ENCODE data around the gene PCNP. TPM values are rescaled to one million over a fixed set of nuclear protein-coding genes. Genes with fewer than 3 reads are reported as not detected.

PCNP gene
- total RNA-seq, 2 experiments from 2014 or later = 176 to 197 TPM

DNA sequence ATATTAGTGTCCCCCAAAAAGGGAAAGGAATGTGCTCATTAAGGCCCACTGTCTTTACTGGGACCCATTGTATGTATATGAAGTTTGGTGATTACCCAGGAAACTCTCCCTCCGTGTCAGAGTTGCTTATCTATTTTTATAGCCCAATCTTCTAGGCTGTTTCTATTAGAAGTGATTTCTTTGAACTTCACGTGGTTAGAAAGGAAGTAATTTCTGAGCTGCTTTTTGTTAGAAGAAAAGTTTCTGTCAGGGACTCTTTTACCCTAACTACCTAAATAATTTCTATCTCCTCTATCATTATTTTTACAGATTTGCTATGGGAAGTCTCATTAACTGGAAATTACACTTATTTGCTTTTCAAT lies 43.3 kb upstream of the PCNP start:
- ATAC-seq (peak; percentile 21), DNase-seq (no peak)
- Mint-ChIP-seq H3K9me3 (peaks cover 6% of the 10 kb centered on the region), H3K4me1 (ENCODE audit: low read depth) (peaks cover 32% of the 10 kb centered on the region), H3K27me3 (no peaks in the 10 kb centered on the region), H3K4me3 (no peak overlapping the region), H3K27ac (peak overlapping the region; percentile 77), H3K36me3 (ENCODE audit: low read depth) (peaks cover 8% of the 10 kb centered on the region)
- TF ChIP-seq, protein P1, sequence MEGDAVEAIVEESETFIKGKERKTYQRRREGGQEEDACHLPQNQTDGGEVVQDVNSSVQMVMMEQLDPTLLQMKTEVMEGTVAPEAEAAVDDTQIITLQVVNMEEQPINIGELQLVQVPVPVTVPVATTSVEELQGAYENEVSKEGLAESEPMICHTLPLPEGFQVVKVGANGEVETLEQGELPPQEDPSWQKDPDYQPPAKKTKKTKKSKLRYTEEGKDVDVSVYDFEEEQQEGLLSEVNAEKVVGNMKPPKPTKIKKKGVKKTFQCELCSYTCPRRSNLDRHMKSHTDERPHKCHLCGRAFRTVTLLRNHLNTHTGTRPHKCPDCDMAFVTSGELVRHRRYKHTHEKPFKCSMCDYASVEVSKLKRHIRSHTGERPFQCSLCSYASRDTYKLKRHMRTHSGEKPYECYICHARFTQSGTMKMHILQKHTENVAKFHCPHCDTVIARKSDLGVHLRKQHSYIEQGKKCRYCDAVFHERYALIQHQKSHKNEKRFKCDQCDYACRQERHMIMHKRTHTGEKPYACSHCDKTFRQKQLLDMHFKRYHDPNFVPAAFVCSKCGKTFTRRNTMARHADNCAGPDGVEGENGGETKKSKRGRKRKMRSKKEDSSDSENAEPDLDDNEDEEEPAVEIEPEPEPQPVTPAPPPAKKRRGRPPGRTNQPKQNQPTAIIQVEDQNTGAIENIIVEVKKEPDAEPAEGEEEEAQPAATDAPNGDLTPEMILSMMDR (IDR thresholded peaks at IDR 0.05) = no peak
- CTCF ChIA-PET = interaction anchor here (1.0 to 1.8 kb wide), 7 partner anchors 10 to 149 kb away, joined by 3 to 12 read pairs (median 3); no protein-coding TSS in a partner anchor
- POLR2A ChIA-PET = interaction anchor here (1.3 to 2.4 kb wide), 3 partner anchors 12 to 32 kb away, joined by 4 to 14 read pairs (median 6); partner anchors contain the start of gene SENP7
- intact Hi-C loops (cut with micrococcal nuclease) = no loop called here

DNA sequence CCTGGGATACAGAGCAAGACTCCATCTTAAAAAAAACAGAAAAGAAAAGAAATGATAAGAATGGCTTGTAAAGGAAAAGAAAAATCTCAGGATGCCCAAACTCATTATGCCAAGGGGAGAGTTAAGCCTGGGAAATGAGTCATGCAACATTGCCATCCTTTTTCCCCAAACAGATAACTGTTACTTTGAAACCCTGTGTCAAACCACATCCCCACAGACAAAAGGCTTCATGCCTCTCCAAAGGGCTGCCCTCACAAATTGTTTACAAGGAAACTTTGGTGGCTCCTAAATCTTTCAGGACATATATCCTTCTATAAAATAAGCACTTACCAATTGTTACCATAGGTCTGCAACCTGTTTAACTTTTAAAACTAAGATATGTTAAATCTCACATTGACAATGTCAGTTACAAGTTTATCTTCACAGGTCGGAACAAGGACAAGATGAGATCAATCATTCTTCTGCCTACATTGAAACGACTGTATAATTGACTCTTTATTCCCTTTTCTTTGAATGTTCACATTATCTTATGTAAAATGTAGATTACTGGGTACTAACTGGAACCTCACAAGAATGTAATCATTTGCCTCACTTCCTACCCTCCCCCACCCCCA lies 42.4 kb upstream of the PCNP start:
- ATAC-seq = peak; percentile 73
- no peak overlapping the region for H3K4me3 Mint-ChIP-seq
- no peaks in the 10 kb centered on the region for H3K27me3 Mint-ChIP-seq
- H3K36me3 Mint-ChIP-seq (ENCODE audit: low read depth) = peaks cover 8% of the 10 kb centered on the region
- no peak for DNase-seq
- peaks cover 6% of the 10 kb centered on the region for H3K9me3 Mint-ChIP-seq
- peak overlapping the region; percentile 77 for H3K27ac Mint-ChIP-seq
- intact Hi-C loops (cut with micrococcal nuclease) = no loop called here
- POLR2A ChIA-PET = interaction anchor here (2.4 kb wide), 1 partner anchor 13 kb away, joined by 14 read pairs; no protein-coding TSS in a partner anchor
- TF ChIP-seq, protein P1 (IDR thresholded peaks at IDR 0.05) = no peak
- CTCF ChIA-PET = no interaction called here
- peaks cover 32% of the 10 kb centered on the region for H3K4me1 Mint-ChIP-seq (ENCODE audit: low read depth)

- no peak for DNase-seq
- Mint-ChIP-seq H3K36me3 (ENCODE audit: low read depth) (peaks cover 8% of the 10 kb centered on the region), H3K27me3 (no peaks in the 10 kb centered on the region), H3K27ac (no peak overlapping the region), H3K9me3 (peaks cover 6% of the 10 kb centered on the region), H3K4me3 (no peak overlapping the region), H3K4me1 (ENCODE audit: low read depth) (peaks cover 32% of the 10 kb centered on the region)
- ChIA-PET CTCF (interaction anchor here (1.0 kb wide), 1 partner anchor 11 kb away, joined by 3 read pairs; no protein-coding TSS in a partner anchor), POLR2A (no interaction called here)
- TF ChIP-seq, protein P1 (IDR thresholded peaks at IDR 0.05) = no peak
- no peak for ATAC-seq
- intact Hi-C loops (cut with micrococcal nuclease) = no loop called here
Observed at GRCh38 chr3:101532783-101533602, 41.0 kb upstream of the PCNP start.

- Mint-ChIP-seq H3K36me3 (ENCODE audit: low read depth) (peaks cover 8% of the 10 kb centered on the region), H3K27me3 (no peaks in the 10 kb centered on the region), H3K27ac (no peak overlapping the region), H3K4me1 (ENCODE audit: low read depth) (peaks cover 32% of the 10 kb centered on the region), H3K9me3 (peaks cover 6% of the 10 kb centered on the region), H3K4me3 (no peak overlapping the region)
- DNase-seq (no peak), ATAC-seq (no peak)
- ChIA-PET CTCF (interaction anchor here (1.1 kb wide), 1 partner anchor 21 kb away, joined by 3 read pairs; the partner anchor contains the start of gene SENP7), POLR2A (no interaction called here)
- intact Hi-C loops (cut with micrococcal nuclease) = no loop called here
- TF ChIP-seq, protein P1 (IDR thresholded peaks at IDR 0.05) = no peak
Observed at GRCh38 chr3:101533603-101533968, 40.4 kb upstream of the PCNP start.

DNA sequence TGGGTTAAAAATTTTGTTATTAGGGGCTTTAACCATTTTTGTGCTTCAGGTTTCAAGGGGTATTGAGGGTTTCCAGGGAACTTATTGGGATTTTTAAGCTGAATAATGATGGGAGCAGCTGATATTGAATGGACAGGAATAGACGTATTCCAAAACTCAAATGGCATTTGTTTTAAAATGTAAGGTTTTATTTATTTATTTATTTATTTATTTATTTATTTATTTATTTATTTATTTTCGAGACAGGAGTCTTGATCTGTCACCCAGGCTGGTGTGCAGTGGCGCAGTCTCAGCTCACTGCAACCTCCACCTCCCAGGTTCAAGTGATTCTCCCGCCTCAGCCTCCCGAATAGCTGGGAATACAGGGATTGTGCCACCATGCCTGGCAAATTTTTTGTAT lies 38.8 kb upstream of the PCNP start:
- Mint-ChIP-seq H3K4me3 (no peak overlapping the region), H3K27me3 (no peaks in the 10 kb centered on the region), H3K36me3 (ENCODE audit: low read depth) (no peaks in the 10 kb centered on the region), H3K9me3 (peaks cover 4% of the 10 kb centered on the region), H3K27ac (no peak overlapping the region), H3K4me1 (ENCODE audit: low read depth) (peaks cover 23% of the 10 kb centered on the region)
- ATAC-seq = no peak
- TF ChIP-seq, protein P1 (IDR thresholded peaks at IDR 0.05) = no peak
- intact Hi-C loops (cut with micrococcal nuclease) = no loop called here
- no peak for DNase-seq
- ChIA-PET POLR2A (interaction anchor here (1.7 kb wide), 1 partner anchor 16 kb away, joined by 5 read pairs; no protein-coding TSS in a partner anchor), CTCF (interaction anchor here (0.9 to 1.8 kb wide), 3 partner anchors 8 to 38 kb away, joined by 3 to 5 read pairs (median 3); partner anchors contain the start of gene PCNP)

Data from activated CD8-positive, alpha-beta T cell treated with anti-CD3 and anti-CD28 coated beads for 36 hours (primary cell).